T1000 (cell line): ENCODE data around the gene ZBTB47.

Experiments used
- DNase-seq: peaks from one replicate; lab custom pipeline; 2025; ENCODE audit warnings: mixed read lengths; lab: John Stamatoyannopoulos, UW

The ZBTB47 gene

DNA sequence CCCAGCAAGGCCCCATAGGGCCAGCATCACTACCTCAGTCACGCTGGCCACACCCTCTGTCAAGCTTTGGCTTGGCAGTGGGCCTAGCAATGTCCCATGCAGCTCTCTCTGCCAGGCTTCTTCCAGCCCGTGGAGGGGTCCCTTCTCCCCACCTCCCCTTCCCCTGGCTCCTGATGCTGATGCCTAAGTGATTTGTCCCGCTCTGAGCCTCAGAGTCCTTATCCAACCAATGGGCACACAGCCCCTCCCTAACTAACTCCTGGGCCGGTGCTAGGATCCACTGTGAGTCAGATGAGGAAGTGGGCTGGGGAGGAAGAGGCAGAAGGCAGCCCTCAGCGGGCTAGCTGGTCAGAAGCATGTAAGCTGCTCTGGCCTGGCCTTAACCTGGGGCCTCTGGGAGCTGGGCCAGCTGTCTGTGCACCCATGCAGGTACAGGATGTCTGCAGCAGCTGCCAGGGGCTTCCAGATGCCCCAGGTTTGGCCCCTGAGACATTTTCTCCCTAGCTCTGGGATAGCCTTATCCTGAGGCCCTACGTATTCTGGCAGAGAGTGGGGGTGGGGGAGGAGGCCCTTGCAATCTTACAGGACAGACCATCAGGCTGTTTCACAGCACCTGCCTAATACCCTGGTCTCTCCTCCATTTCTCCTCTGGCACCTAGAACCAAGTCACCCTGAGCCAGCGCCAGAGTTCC lies 740 bp upstream of the ZBTB47 start:
- DNase-seq: peak; percentile 30

DNA sequence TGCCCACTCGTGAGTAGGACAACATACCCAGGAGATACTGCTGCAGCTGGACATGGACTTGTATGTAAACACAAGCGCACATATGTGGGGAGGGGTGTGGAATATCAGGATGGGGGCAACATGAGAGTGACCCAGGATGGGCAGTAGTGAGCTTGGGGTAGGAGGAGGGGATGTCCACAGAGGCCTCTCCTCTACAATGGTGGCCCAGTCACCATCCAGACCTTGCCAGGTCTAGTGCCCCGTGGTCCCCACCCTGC lies 266 bp upstream of the ZBTB47 start:
- DNase-seq: no peak

DNA sequence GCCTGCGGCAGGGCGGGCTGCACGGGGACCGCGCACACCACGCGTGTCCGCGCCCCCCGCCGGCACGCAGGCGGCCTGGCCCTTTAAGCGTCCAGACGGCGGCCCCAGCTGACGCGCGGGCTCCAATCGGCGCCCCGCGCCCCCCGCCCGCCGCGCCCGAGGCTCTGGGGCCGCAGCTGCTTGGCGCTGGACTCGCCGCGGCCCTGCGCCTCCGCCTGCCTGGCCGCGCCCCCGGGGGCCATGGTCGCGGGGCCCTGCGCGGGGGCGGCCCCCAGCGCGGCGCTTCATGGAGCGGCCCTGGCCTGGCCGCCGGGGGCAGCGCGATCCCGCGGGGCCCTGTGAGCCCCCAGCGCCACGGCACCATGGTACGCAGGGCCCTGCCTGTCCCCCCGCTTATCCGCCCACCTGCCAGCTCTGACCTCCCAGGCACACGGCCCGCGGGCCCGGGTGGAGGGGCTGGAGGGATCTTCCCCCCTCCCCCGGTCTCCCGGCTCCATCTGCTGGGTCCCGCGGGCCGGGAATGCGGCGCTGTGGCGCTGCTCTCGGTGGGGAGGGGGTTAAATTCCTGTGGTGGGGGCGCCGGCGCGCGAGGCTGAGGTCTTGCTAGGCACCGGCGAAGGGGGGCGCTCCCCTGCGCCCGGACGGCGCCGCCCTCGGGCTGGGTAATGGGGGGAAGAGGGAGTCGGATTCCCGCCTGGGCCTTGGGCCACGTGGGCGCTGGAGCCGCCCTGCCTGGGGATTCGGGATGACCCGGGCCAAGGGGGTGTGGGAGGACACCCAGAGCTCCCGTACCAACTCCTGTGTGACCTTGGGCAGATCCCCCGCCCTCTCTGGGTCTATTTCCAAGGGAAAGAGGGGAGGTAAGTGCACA lies 1.1 kb downstream of the ZBTB47 start:
- DNase-seq: peak; percentile 21

GRCh38 chr3:42655331-42655888 lies 1.9 kb downstream of the ZBTB47 start:
- no peak for DNase-seq

DNA sequence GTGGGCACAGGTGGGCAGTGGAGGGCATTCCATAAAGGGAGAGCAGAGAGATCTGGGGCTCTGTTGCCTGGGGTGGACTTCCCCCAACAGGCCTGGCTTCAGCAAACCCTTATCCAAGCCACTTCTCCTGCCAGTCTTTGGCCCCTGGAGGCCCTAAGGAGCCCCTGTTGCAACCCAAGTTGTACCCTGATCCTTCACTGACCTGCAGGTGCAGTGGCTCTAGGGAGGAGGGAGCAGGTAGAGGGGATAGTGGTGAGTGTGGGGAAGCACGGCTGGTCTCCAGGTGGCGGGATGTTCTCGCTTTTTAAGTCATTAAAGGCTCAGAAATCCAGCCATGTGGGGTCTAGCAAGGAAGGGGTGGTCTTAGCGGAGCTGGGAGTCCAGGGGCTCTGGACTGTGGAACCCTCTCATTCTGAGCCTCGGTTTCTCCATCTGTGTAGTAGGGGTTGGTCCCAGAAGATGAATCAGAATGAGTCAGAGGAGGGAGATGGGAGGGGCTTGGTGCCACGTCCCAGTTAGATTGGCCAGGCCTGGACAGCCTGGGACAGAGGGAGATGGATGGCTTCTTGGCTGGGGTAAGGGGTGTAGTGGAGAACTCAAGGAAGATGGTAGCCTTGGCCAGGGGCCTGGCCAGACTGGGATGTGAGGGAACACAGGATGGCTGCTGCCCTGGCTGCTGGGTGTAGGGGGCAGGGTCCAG lies 2.6 kb downstream of the ZBTB47 start:
- no peak for DNase-seq

GRCh38 chr3:42656680-42657610 lies 3.4 kb downstream of the ZBTB47 start:
- DNase-seq: no peak

GRCh38 chr3:42657675-42658074 lies 4.2 kb downstream of the ZBTB47 start:
- DNase-seq: no peak

DNA sequence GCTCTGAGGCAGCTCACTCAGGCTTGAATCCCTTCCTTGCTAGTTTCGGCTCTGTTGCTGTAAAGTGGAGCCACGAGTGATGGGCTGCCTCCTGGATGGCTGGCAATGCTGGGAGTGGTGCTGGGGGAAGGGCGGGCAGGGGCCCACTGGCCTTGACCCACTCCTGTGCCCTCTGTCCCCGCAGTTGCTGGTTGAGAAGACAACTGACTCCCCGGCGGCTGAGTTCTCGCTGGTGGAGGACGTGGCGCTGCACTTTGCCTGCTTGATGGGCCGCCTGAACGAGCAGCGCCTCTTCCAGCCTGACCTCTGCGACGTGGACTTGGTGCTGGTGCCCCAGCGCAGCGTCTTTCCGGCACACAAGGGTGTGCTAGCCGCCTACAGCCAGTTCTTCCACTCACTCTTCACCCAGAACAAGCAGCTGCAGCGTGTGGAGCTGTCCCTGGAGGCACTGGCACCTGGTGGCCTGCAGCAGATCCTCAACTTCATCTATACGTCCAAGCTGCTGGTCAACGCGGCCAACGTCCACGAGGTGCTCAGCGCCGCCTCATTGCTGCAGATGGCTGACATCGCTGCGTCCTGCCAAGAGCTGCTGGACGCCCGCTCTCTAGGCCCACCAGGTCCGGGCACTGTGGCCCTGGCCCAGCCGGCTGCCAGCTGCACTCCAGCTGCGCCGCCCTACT lies 4.7 kb downstream of the ZBTB47 start:
- DNase-seq: no peak

GRCh38 chr3:42658771-42659390 lies 5.4 kb downstream of the ZBTB47 start:
- DNase-seq: no peak

- DNase-seq: no peak
Measured at GRCh38 chr3:42659451-42660130, 6.1 kb downstream of the ZBTB47 start.

GRCh38 chr3:42660131-42660715 lies 6.7 kb downstream of the ZBTB47 start:
- no peak for DNase-seq

- DNase-seq: no peak
Measured at GRCh38 chr3:42660898-42661297, 7.4 kb downstream of the ZBTB47 start.

DNA sequence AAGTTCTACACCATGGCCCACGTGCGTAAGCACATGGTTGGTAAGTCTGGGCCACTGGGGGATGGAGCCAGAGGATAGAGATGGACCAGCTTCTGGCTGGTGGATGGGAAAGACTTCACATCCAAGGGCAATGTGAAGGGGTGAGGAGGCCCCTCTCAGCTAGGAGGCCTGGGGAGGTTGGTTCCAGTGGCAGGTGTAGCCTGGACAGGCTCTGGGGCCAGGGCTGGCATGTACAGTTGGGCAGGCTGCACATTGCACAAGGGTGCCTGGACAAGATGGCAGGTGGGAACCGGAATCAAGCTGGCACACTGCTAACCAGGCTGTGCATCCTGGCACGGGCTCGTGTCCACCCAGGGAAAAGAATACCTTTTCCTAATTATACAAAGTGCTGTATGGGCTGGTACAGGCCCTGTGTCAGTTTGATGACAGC lies 8.1 kb downstream of the ZBTB47 start:
- no peak for DNase-seq

DNA sequence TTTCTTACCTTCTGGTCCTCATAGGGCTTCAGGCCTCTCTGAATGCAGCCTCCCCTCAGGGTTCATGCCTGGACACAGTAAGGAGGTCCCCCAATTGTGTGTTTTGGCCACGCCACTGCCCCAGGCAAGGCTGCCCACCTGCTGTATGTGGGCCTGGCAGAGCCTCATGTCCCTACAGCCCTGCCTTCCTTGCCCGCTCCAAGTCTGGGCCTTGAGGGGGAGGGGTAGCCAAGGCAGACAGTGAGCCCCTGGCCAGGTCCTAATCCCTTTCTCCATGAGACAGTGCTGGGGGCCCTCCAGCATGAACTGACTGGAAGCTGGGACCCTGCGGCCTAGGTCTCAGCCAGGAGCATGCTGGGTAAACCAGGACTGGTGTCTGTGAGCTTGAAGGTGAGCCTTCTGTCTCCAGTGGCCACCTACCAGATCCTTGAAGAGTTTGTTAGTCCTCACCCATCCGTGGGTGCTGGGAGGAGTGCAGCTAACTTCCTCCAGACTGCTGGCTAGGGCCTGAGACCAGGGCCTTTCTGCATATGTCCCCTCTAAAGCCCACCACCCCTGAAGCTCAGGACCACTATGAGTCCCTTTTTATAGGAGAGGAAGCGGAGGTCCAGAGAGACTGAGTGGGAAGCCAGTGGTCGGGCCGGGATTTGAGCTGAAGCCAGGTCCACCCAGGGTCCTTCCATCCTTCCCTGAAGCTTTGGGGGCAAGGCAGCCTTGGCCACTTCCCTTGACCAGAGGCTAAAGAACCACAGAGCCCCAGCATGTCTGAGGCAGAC lies 8.7 kb downstream of the ZBTB47 start:
- no peak for DNase-seq

GRCh38 chr3:42662813-42663535 lies 9.5 kb downstream of the ZBTB47 start:
- no peak for DNase-seq

DNA sequence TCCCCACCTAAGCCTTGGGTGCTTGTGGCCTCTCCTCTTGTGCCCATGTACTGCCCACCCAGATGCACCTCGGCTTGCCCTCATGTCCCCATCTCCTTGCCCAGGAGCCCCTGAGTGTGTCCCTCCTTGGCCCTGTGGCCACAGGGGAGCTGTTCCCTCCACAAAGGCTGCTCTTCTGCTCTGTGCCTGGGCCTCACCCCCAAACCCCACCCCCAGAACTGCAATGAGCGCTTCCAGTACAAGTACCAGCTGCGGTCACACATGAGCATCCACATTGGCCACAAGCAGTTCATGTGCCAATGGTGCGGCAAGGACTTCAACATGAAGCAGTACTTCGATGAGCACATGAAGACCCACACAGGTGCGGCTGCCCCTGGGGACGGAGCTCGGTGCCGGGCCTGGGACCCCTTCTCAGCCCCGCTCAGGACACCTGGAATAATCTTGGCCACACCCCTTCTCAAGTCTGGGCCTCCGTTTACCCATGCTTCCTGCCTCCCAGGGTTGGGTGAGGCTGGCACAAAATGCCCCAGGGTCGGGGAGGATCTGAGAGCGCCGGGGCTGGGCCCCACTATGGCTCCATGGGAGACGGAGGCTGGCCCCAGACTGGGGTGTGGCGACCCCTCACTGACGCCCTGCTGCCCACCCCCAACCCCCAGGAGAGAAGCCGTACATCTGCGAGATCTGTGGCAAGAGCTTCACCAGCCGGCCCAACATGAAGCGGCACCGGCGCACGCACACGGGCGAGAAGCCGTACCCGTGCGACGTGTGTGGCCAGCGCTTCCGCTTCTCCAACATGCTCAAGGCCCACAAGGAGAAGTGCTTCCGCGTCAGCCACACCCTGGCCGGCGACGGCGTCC lies 10.3 kb downstream of the ZBTB47 start:
- DNase-seq: no peak

DNA sequence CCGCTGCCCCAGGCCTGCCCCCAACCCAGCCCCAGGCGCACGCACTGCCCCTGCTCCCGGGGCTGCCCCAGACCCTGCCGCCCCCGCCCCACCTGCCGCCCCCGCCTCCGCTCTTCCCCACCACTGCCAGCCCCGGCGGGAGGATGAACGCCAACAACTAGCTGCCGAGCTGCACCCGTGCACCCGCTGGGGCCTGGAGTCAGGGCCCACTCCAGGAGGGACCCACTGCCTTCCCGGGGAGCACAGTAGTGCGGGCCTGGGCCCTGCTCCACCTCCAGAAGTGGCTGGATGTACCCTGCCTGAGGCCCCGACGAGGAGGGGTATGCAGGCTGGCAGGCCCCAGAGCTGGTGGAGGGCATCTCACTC lies 10.9 kb downstream of the ZBTB47 start:
- no peak for DNase-seq
